Suprapubic skin (tissue), 4 donors: Measurements from ENCODE around the gene CCSAP. TPM values are rescaled to one million over a fixed set of nuclear protein-coding genes. Genes with fewer than 3 reads are reported as not detected.

ENCODE experiments used
- DNase-seq, 2 donors: peaks; one replicate each; pipeline ENCODE4 v3.0.0-alpha.2; 2019; ENCODE audit warnings: low spot score in 2 of 2
- H3K27ac ChIP-seq: fragments of 200-600 bp; sonication (generic); one replicate; pipeline ENCODE4 v1.5.1; 2019
- H3K27me3 ChIP-seq: fragments of 200-600 bp; sonication (generic); one replicate; pipeline ENCODE4 v1.5.1; 2019
- H3K36me3 ChIP-seq: fragments of 200-600 bp; sonication (generic); one replicate; pipeline ENCODE4 v1.5.1; 2019
- H3K4me1 ChIP-seq: fragments of 200-600 bp; sonication (generic); one replicate; pipeline ENCODE4 v1.5.1; 2019
- H3K4me3 ChIP-seq: fragments of 200-600 bp; sonication (generic); one replicate; pipeline ENCODE4 v1.5.1; 2019; ENCODE audit warnings: mild to moderate bottlenecking
- H3K9me3 ChIP-seq: fragments of 200-600 bp; sonication (generic); one replicate; pipeline ENCODE4 v1.5.1; 2019
- EP300 ChIP-seq: sonication (generic); formaldehyde crosslinking; IDR thresholded peaks from one replicate; pipeline ENCODE4 v1.6.1; 2017; ENCODE audit warnings: antibody characterized with exemption
- POLR2A ChIP-seq, 2 donors: fragments of 450-650 bp; IDR thresholded peaks; one replicate each; pipeline ENCODE4 v1.6.1; 2017; ENCODE audit warnings: antibody characterized with exemption in 2 of 2, mild to moderate bottlenecking in 2 of 2, moderate library complexity in 2 of 2
- POLR2AphosphoS5 ChIP-seq, 3 donors: sonication (generic); formaldehyde crosslinking; IDR thresholded peaks; one replicate each; pipeline ENCODE4 v1.6.1; 2017; ENCODE audit warnings: antibody characterized with exemption in 3 of 3
- WGBS: methylation state at CpG from one replicate; pipeline ENCODE4 v1.1.5; 2018; 5-methylcytosine and 5-hydroxymethylcytosine counted together
- total RNA-seq, 4 donors: library from RNA; depleted of rRNA; stranded (reverse); fragments of >200 nt; gene quantifications; one replicate each; pipeline ENCODE4 v1.1.0, GENCODE V29; 2016
- TF ChIP-seq, protein P1 (sequence below), 2 donors: fragments of 200-600 bp in 1 of 2; fragments of 450-650 bp in 1 of 2; sonication (generic) in 1 of 2; IDR thresholded peaks; one replicate each; pipeline ENCODE4 v1.5.1; 2016 to 2019; ENCODE audit warnings: antibody characterized with exemption in 2 of 2, mild to moderate bottlenecking in 1 of 2, moderate library complexity in 1 of 2

The CCSAP gene
- total RNA-seq, 4 donors from 2014 or later: 16.3 to 33.1 (median 16.8) TPM

DNA sequence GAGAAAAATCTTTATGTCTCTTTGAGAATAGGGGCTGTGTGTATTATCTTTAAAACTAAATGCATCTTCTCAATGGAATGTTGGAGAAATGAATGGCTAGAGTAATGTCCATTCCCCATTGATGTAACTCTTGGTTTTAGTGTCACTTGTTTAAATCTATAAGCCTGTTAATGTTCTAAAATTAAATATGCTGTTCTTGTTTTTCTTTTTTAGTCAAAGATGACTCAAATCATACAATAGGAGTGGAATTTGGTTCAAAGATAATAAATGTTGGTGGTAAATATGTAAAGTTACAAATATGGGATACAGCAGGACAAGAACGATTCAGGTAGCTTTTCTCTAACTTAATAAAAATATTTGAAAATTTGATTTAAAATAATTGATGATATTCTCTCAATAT is 54.3 kb downstream of the CCSAP start:
- Histone ChIP-seq H3K9me3 (no peaks in the 10 kb centered on the region), H3K4me3 (no peak overlapping the region), H3K4me1 (no peaks in the 10 kb centered on the region), H3K36me3 (peaks cover 7% of the 10 kb centered on the region), H3K27ac (no peak overlapping the region), H3K27me3 (no peaks in the 10 kb centered on the region)
- DNase-seq: no peak
- TF ChIP-seq EP300 (no peak), POLR2AphosphoS5 (IDR thresholded peaks at IDR 0.05) (no peak), POLR2A (IDR thresholded peaks at IDR 0.05) (no peak)
- TF ChIP-seq, protein P1, sequence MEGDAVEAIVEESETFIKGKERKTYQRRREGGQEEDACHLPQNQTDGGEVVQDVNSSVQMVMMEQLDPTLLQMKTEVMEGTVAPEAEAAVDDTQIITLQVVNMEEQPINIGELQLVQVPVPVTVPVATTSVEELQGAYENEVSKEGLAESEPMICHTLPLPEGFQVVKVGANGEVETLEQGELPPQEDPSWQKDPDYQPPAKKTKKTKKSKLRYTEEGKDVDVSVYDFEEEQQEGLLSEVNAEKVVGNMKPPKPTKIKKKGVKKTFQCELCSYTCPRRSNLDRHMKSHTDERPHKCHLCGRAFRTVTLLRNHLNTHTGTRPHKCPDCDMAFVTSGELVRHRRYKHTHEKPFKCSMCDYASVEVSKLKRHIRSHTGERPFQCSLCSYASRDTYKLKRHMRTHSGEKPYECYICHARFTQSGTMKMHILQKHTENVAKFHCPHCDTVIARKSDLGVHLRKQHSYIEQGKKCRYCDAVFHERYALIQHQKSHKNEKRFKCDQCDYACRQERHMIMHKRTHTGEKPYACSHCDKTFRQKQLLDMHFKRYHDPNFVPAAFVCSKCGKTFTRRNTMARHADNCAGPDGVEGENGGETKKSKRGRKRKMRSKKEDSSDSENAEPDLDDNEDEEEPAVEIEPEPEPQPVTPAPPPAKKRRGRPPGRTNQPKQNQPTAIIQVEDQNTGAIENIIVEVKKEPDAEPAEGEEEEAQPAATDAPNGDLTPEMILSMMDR (IDR thresholded peaks at IDR 0.05): no peak
- WGBS: 91% methylated on average over 1 of the region's 1 CpG

DNA sequence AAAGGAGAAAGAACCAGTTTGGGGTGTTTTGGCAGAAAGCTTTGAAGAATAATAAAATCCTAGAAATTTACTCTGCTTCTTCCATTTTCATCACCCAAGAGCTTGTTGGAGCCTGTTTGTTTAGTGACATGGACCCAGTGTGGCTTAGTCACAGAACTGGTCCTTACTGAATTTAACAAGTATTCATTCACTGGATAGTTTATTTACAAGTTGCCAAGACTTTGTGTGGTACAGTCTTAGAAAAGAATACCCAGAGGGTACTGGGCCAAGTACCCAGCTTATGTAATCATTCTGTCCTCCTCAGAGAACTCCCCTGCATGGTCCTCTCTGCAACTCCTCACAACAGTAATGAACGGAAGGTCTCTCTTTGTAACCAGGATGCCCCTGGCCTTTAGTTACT is 55.6 kb downstream of the CCSAP start:
- no peak overlapping the region for H3K27ac ChIP-seq
- H3K4me1 ChIP-seq: no peaks in the 10 kb centered on the region
- H3K27me3 ChIP-seq: no peaks in the 10 kb centered on the region
- H3K9me3 ChIP-seq: no peaks in the 10 kb centered on the region
- no peak for DNase-seq
- WGBS: 84% methylated on average over 1 of the region's 1 CpG
- H3K36me3 ChIP-seq: peaks cover 7% of the 10 kb centered on the region
- no peak overlapping the region for H3K4me3 ChIP-seq
- TF ChIP-seq POLR2A (IDR thresholded peaks at IDR 0.05) (no peak), POLR2AphosphoS5 (IDR thresholded peaks at IDR 0.05) (no peak), EP300 (no peak)
- TF ChIP-seq, protein P1 (IDR thresholded peaks at IDR 0.05): no peak

DNA sequence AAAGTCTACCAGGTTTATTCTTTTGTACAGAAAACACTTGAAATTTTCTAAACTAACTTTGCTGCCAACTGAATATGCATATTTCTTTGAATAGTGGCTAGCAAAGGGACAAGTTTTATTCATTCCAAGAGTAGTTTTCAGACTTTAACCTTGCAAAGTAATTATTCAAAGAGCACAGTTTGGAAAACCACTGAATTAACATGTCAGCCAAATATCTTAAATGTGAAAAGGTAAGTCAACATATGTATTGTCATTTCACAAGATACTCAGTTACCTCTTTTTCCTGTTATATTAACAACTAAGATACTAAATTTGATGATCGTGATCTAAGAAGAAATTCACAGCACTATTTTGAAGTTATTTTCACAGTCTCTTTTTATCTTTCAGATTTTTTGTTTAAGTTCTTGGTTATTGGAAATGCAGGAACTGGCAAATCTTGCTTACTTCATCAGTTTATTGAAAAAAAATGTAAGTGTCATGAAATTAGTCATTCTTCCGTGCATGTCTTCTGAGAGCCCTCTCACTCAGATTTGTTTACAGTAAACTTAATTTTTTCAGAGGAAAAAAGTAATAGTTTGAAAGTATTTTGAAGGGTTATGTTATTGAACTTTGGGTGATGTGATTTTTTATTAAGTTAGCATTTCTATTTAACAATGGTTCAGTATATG is 56.6 kb downstream of the CCSAP start:
- 66% methylated on average over 2 of the region's 2 CpGs for WGBS
- Histone ChIP-seq H3K9me3 (no peaks in the 10 kb centered on the region), H3K27me3 (no peaks in the 10 kb centered on the region), H3K27ac (no peak overlapping the region), H3K4me3 (no peak overlapping the region), H3K36me3 (peaks cover 7% of the 10 kb centered on the region), H3K4me1 (no peaks in the 10 kb centered on the region)
- TF ChIP-seq, protein P1 (IDR thresholded peaks at IDR 0.05): no peak
- no peak for DNase-seq

DNA sequence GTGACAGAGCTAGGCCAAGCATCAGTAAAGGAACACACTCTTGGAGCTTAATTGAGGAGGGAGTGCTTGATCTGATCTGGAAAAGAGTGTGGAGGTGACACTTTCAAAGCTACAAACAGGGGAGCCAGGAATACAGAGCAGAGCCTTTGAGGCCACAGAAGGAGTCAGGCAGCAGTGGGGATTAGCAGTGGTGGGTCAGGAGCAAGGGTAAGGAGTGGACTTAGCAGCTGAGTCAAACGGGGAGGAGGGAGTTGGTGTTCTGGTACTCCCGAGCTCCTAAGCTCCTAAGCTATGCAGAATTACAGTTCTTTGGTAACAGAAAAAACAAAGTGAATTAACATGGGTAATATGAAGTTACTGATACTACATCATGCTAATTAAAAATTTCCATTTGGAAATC is 57.4 kb downstream of the CCSAP start:
- no peak for DNase-seq
- Histone ChIP-seq H3K36me3 (peaks cover 7% of the 10 kb centered on the region), H3K4me1 (no peaks in the 10 kb centered on the region), H3K4me3 (no peak overlapping the region), H3K27ac (no peak overlapping the region), H3K9me3 (no peaks in the 10 kb centered on the region), H3K27me3 (no peaks in the 10 kb centered on the region)
- TF ChIP-seq EP300 (no peak), POLR2A (IDR thresholded peaks at IDR 0.05) (no peak), POLR2AphosphoS5 (IDR thresholded peaks at IDR 0.05) (no peak)
- TF ChIP-seq, protein P1 (IDR thresholded peaks at IDR 0.05): no peak
- 82% methylated on average over 2 of the region's 2 CpGs for WGBS

DNA sequence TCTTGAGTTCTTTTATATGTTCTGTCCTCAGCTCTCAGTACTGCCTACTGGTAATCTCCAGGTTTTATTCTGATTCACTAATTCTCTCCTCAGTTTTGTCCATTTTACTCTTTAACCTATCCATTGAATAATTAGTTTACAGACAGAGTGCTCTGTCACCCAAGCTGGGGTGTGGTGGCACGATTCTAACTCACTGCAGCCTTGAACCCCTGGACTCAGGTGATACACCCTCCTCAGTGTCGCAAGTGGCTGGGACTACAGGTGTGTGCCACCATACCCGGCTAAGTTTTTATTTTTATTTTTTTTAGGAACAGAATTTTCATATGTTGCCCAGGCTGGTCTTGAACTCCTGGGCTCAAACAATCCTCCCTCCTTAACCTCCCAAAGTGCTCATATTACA is 58.0 kb downstream of the CCSAP start:
- Histone ChIP-seq H3K4me1 (no peaks in the 10 kb centered on the region), H3K27me3 (no peaks in the 10 kb centered on the region), H3K9me3 (no peaks in the 10 kb centered on the region), H3K4me3 (no peak overlapping the region), H3K27ac (no peak overlapping the region), H3K36me3 (peaks cover 2% of the 10 kb centered on the region)
- WGBS: 97% methylated on average over 3 of the region's 3 CpGs
- no peak for TF ChIP-seq POLR2A (IDR thresholded peaks at IDR 0.05)
- no peak for TF ChIP-seq EP300
- DNase-seq: no peak

DNA sequence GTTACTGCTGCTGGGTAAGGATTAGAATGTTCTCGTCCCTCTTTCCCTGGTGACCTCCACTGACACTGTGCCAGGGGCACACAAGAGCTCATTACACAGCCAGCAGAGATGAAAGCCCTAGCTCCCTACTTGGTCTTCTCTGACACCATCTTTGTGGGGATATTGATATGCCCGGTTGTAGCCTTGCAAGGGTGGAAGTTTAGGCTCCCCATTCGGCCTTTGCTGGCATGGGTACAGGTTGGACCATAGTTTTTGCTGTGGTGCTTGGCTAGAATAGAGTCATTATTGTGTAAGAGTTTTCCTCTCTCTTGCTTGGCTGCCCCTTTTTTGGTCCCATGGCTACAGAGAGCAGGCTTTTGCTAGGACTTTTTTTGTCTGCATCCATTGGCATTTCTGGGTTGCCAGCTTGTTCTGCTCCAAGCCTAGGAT is 59.6 kb downstream of the CCSAP start:
- no peaks in the 10 kb centered on the region for H3K36me3 ChIP-seq
- no peak for DNase-seq
- no peak overlapping the region for H3K27ac ChIP-seq
- no peak overlapping the region for H3K4me3 ChIP-seq
- WGBS: 87% methylated on average over 3 of the region's 3 CpGs
- no peaks in the 10 kb centered on the region for H3K4me1 ChIP-seq
- no peaks in the 10 kb centered on the region for H3K9me3 ChIP-seq
- no peaks in the 10 kb centered on the region for H3K27me3 ChIP-seq
- TF ChIP-seq, protein P1 (IDR thresholded peaks at IDR 0.05): no peak
- no peak for TF ChIP-seq POLR2AphosphoS5 (IDR thresholded peaks at IDR 0.05)
- TF ChIP-seq EP300: no peak
- TF ChIP-seq POLR2A (IDR thresholded peaks at IDR 0.05): no peak
